C1 segment of cervical spinal cord (tissue), 14 donors: Measurements from ENCODE around the gene UBR3.
"Not testable (repeated sequence)": the region's sequence is repeated elsewhere in the genome, so short reads cannot be mapped to it uniquely, and the experiment has no call there.

ENCODE experiments used
- DNase-seq, 14 donors: peaks; one replicate each; lab custom pipeline; 2025; lab: John Stamatoyannopoulos, UW

UBR3 gene

DNA sequence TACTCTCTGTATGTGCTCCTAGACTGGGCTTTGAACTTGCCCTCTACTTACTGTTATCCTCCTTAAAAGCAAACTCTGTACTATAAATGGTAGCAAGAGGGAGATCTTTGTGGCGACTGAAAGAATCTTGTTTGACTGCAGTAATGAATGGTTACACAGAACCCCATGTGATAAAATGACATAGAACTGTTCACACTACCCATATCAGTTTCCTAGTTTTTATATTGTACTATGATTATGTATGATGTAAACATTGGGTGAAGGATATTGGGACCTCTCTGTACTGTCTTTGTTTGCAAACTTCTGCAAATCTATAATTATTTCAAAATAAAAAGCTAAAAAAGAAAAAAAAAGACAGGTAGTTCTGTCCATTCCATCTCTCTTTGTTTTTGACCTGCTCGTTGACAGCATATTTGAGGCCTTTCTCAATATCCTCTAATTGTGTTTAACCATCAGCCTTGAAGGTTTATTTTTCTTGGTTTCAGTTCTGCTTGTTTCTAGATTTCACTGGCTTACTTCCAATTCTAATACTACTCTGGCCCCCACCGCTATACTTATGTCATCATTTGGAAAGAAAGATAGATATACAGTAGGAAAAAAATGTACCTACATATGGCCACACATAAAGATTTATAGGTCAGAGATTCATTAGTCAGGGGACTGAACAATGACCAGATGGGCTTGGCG, 271.5 kb downstream of the UBR3 start:
- no peak for DNase-seq

GRCh38 chr2:170101789-170102188, 274.5 kb downstream of the UBR3 start:
- no peak for DNase-seq

DNA sequence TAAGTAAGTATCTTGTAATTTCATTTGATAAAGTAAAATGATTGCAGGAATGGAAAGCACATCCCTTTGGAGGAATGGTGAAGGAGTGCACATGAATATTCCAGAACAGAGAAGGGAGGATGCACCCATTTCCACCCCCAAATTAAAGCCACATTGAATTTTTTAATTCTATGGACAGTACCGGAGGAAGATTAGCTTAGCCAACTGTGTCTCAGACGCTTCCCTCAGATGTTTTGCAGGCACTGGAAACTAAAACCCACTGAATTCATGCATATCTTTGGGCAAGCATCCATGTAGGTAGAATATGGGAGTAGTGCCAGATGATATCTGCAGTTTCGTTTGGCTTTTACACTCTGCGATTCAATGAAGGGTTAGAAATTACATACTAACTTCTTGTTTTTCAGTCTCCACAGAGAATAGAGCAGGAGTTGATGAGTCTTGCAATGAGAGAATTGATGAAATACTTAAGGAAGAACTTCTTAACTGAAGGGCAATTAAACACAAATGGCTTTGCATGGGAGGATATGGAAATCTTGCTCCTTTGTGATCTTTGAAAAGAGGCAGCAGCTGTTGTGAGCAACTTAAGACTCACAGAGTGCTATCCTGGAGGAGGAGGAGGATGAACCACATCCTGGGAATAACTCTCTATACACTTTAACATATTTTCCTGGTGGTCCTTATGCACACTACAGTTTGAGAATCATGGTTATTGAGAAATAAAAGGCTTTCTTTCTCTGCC, 279.0 kb downstream of the UBR3 start:
- DNase-seq: no peak

DNA sequence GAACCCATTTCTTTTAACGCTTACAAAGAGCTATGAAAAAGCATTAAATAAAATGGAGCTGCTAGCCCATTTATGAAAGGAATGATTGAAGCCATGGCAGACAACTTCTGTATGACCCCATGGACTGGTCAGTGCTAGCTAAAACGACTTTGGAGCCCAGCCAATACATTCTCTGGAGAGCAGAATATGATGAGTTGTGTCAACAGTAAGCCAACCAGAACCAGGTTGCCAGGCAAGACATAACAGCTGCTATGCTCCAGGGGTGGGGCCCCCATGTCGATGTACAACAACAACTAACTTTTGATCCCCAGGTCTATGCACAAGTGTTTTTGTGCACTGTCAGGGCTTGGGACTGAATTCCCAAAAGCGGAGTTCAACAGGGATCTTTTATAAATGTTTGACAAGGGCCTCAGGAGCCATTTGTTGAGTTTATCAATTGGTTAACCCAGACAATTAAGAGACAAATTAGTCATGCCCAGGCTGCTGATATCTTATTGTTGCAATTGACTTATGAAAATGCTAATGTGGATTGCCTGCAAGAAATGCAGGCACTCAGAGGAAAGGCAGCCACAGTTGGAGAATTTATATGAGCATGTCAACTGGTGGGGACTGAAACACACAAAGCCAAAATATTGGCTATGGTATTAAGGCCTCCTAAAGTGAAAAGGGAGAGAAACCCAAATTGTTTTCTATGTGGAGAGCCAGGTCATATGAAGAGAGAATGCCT, 286.1 kb downstream of the UBR3 start:
- no peak for DNase-seq

DNA sequence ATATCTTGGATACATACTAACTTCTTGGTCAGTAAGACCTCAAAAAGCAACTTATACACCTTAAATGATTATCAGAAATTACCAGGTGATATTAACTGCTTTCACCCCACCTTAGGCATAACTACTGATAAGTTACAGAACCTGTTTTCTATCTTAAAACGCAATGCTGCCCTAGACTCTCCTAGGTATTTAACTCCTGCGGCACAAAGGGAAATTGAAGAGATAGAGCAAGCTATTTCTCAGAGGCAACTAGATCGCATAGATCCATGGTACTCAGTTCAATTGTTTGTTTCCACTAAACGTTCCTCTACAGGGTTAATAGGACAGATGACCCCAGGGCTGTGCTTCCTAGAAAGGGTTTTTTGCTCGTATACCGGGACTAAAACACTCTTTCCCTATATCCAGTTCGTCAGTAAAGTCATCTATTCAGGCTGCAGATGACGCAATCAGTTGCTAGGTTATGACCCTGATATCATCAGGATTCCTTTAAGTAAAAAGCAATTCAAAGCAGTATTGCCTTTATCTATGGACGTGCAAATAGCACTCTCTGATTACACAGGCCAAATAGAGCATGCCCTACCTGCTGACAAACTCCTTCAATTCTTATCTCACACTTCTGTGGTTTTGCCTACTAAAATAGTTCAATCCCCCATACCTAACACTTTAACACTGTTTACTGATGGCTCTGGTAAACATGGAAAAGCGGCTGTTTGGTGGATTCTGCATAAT, 288.4 kb downstream of the UBR3 start:
- DNase-seq: no peak

DNA sequence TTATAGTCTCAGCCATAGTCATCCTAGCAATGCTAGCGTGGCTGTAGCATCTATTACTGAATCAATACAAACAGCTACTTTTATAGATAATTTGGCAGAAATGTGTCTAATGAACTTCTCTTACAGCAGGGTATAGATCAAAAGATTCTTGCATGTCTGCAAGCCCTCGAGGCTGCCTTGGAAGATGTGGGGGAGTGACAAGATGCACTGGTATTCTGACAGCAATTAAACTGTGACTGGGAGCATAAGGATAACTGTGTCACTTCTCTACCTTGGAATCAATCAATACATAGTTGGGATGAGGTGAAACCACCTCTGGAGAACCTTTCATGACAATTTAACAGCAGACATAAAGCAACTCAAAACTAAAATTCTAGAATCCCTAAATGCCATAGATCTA, 291.4 kb downstream of the UBR3 start:
- no peak for DNase-seq

- not testable (repeated sequence) for DNase-seq
Measured at GRCh38 chr2:170119326-170119725, 292.1 kb downstream of the UBR3 start.

- DNase-seq: no peak
Measured at GRCh38 chr2:170121689-170122088, 294.4 kb downstream of the UBR3 start.

- no peak for DNase-seq
Measured at GRCh38 chr2:170122883-170123547, 295.8 kb downstream of the UBR3 start.

DNA sequence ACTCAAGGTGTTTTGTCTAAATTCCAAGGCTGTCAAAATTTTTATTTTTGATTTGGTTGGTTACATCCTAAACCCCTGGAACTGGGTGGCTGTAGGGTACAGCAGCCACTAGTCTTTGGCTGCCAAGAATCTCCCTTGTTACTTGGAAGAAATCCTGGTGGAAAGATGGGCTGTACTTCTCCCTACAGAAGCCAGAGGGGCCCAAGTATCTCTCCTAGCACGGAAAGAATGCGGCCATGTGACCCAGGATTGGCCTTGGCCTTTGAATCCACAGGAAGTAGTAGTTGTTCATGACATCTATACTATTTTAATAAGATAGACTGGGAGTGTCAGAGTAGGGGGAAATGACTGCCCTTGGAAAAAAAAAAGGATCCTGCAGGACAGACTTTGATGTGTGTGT, 296.3 kb downstream of the UBR3 start:
- DNase-seq: no peak

DNA sequence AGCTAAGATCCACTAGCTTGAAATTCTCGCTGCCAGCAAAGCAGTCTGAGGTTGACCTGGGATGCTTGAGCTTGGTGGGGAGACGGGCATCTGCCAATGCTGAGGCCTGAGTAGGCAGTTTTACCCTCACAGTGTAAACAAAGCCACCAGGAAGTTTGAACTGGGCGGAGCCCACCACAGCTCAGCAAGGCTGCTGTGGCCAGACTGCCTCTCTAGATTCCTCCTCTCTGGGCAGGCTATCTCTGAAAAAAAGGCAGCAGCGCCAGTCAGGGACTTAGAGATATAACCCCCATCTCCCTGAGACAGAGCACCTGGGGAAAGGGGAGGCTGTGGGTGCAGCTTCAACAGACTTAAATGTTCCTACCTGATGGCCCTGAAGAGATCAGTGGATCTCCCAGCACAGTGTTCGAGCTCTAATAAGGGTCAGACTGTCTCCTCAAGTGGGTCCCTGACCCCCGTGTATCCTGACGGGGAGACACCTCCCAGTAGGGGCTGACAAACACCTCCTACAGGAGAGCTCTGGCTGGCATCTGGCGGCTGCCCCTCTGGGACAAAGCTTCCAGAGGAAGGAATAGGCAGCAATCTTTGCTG, 299.0 kb downstream of the UBR3 start:
- DNase-seq: not testable (repeated sequence)
